Suprapubic skin (tissue), 4 donors: ENCODE data around the gene CEP41. TPM values are rescaled to one million over a fixed set of nuclear protein-coding genes. Genes with fewer than 3 reads are reported as not detected.

Experiments
- DNase-seq, 2 donors: peaks; one replicate each; pipeline ENCODE4 v3.0.0-alpha.2; 2019; ENCODE audit warnings: low spot score in 2 of 2
- H3K27ac ChIP-seq: fragments of 200-600 bp; sonication (generic); one replicate; pipeline ENCODE4 v1.5.1; 2019
- H3K27me3 ChIP-seq: fragments of 200-600 bp; sonication (generic); one replicate; pipeline ENCODE4 v1.5.1; 2019
- H3K36me3 ChIP-seq: fragments of 200-600 bp; sonication (generic); one replicate; pipeline ENCODE4 v1.5.1; 2019
- H3K4me1 ChIP-seq: fragments of 200-600 bp; sonication (generic); one replicate; pipeline ENCODE4 v1.5.1; 2019
- H3K4me3 ChIP-seq: fragments of 200-600 bp; sonication (generic); one replicate; pipeline ENCODE4 v1.5.1; 2019; ENCODE audit warnings: mild to moderate bottlenecking
- H3K9me3 ChIP-seq: fragments of 200-600 bp; sonication (generic); one replicate; pipeline ENCODE4 v1.5.1; 2019
- EP300 ChIP-seq: sonication (generic); formaldehyde crosslinking; IDR thresholded peaks from one replicate; pipeline ENCODE4 v1.6.1; 2017; ENCODE audit warnings: antibody characterized with exemption
- POLR2A ChIP-seq, 2 donors: fragments of 450-650 bp; IDR thresholded peaks; one replicate each; pipeline ENCODE4 v1.6.1; 2017; ENCODE audit warnings: antibody characterized with exemption in 2 of 2, mild to moderate bottlenecking in 2 of 2, moderate library complexity in 2 of 2
- POLR2AphosphoS5 ChIP-seq, 3 donors: sonication (generic); formaldehyde crosslinking; IDR thresholded peaks; one replicate each; pipeline ENCODE4 v1.6.1; 2017; ENCODE audit warnings: antibody characterized with exemption in 3 of 3
- WGBS: methylation state at CpG from one replicate; pipeline ENCODE4 v1.1.5; 2018; 5-methylcytosine and 5-hydroxymethylcytosine counted together
- total RNA-seq, 4 donors: library from RNA; depleted of rRNA; stranded (reverse); fragments of >200 nt; gene quantifications; one replicate each; pipeline ENCODE4 v1.1.0, GENCODE V29; 2016
- TF ChIP-seq, protein P1 (sequence below), 2 donors: fragments of 200-600 bp in 1 of 2; fragments of 450-650 bp in 1 of 2; sonication (generic) in 1 of 2; IDR thresholded peaks; one replicate each; pipeline ENCODE4 v1.5.1; 2016 to 2019; ENCODE audit warnings: antibody characterized with exemption in 2 of 2, mild to moderate bottlenecking in 1 of 2, moderate library complexity in 1 of 2

The CEP41 gene
- total RNA-seq, 4 donors from 2014 or later = 1.1 to 4.6 (median 4.2) TPM

DNA sequence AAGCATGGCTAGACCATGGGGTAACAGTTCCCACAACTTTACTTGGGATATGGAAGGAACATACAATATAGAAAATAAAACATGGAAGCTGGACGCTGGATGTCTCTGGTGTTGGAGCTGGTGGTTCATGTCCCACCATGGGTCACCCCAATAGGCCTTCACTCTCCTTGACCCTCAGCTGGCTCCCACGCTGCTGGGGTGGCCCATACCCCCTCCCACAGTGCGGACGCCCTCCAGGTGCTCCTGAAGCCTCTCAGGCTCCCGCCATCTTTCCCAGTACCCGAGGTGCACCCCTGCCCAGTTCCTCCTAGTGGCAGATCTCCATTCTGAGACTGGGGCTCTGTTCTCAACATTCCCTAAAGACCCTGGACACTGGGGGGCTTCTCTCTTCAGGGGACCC, 66.3 kb downstream of the CEP41 start:
- Histone ChIP-seq H3K4me1 (peaks cover 48% of the 10 kb centered on the region), H3K36me3 (no peaks in the 10 kb centered on the region), H3K27ac (peak overlapping the region; percentile 92), H3K9me3 (no peaks in the 10 kb centered on the region), H3K27me3 (no peaks in the 10 kb centered on the region), H3K4me3 (no peak overlapping the region)
- TF ChIP-seq EP300 = no peak
- no peak for TF ChIP-seq POLR2A (IDR thresholded peaks at IDR 0.05)
- TF ChIP-seq, protein P1, sequence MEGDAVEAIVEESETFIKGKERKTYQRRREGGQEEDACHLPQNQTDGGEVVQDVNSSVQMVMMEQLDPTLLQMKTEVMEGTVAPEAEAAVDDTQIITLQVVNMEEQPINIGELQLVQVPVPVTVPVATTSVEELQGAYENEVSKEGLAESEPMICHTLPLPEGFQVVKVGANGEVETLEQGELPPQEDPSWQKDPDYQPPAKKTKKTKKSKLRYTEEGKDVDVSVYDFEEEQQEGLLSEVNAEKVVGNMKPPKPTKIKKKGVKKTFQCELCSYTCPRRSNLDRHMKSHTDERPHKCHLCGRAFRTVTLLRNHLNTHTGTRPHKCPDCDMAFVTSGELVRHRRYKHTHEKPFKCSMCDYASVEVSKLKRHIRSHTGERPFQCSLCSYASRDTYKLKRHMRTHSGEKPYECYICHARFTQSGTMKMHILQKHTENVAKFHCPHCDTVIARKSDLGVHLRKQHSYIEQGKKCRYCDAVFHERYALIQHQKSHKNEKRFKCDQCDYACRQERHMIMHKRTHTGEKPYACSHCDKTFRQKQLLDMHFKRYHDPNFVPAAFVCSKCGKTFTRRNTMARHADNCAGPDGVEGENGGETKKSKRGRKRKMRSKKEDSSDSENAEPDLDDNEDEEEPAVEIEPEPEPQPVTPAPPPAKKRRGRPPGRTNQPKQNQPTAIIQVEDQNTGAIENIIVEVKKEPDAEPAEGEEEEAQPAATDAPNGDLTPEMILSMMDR (IDR thresholded peaks at IDR 0.05) = no peak
- TF ChIP-seq POLR2AphosphoS5 (IDR thresholded peaks at IDR 0.05) = no peak
- WGBS = 94% methylated on average over 6 of the region's 6 CpGs
- no peak for DNase-seq

DNA sequence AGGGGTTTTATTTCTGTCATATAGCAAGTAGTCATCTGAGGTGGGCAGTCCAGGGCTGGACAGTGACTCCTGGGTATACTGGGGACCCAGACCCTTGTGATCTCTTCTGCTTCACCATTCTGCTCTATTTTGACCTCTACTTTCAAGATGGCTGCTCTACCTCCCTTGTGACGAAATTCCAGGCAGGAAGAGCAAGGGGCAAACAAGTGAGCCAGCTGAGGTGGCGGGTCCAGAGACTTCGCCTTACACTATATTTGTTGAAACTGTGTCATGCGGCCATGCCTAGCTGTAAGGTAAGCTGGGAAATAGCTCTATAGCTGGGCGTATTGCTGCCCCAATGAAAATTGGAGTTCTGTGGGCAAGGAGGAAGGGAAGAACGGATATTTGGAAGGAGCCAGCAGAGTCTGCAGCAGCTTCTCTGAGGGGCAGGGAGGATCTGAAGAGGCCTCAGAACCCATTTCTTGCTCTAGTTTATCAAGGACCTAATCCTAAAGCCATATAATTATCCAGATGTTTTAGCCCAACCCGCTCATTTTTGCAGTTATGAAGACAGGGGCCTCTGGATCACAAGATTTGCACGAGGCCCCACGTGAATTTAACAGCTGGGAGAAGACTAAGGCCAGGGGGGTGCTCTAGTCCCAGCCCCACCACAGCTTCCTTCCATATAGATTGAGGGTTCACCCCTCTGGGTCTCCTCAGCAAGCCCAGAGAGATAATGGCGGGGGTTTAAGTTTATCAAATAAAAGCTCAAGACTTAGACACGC, 68.2 kb downstream of the CEP41 start:
- no peak for DNase-seq
- Histone ChIP-seq H3K9me3 (no peaks in the 10 kb centered on the region), H3K4me3 (no peak overlapping the region), H3K36me3 (no peaks in the 10 kb centered on the region), H3K27me3 (no peaks in the 10 kb centered on the region), H3K4me1 (peaks cover 58% of the 10 kb centered on the region), H3K27ac (peak overlapping the region; percentile 92)
- WGBS = 86% methylated on average over 11 of the region's 11 CpGs
- TF ChIP-seq POLR2A (IDR thresholded peaks at IDR 0.05) = no peak
- TF ChIP-seq, protein P1 (IDR thresholded peaks at IDR 0.05) = no peak
- TF ChIP-seq POLR2AphosphoS5 (IDR thresholded peaks at IDR 0.05) = no peak
- no peak for TF ChIP-seq EP300

DNA sequence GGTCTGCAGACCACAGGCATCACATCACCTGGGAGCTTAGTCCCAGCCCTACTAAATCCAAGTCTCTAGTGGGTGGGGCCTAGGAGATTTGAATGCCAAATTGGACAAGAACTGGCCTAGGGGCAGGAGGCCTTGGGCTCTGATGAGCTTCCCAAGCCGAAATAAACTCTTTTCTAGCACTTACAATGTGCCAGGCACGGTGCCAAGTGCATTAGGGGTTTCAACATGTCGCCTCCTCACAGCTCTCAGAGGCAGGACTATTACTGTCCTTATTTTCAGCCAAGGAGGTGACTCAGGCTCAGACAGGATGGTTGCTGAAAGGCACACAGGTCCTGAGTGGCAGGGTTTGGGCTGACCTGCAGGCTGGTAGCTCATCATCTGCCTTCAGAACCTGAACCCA, 69.8 kb downstream of the CEP41 start:
- Histone ChIP-seq H3K9me3 (no peaks in the 10 kb centered on the region), H3K4me1 (peaks cover 58% of the 10 kb centered on the region), H3K27ac (no peak overlapping the region), H3K27me3 (no peaks in the 10 kb centered on the region), H3K4me3 (no peak overlapping the region), H3K36me3 (no peaks in the 10 kb centered on the region)
- TF ChIP-seq POLR2A (IDR thresholded peaks at IDR 0.05) = no peak
- TF ChIP-seq EP300 = no peak
- no peak for TF ChIP-seq POLR2AphosphoS5 (IDR thresholded peaks at IDR 0.05)
- TF ChIP-seq, protein P1 (IDR thresholded peaks at IDR 0.05) = no peak
- WGBS = 49% methylated on average over 3 of the region's 3 CpGs
- DNase-seq = no peak

DNA sequence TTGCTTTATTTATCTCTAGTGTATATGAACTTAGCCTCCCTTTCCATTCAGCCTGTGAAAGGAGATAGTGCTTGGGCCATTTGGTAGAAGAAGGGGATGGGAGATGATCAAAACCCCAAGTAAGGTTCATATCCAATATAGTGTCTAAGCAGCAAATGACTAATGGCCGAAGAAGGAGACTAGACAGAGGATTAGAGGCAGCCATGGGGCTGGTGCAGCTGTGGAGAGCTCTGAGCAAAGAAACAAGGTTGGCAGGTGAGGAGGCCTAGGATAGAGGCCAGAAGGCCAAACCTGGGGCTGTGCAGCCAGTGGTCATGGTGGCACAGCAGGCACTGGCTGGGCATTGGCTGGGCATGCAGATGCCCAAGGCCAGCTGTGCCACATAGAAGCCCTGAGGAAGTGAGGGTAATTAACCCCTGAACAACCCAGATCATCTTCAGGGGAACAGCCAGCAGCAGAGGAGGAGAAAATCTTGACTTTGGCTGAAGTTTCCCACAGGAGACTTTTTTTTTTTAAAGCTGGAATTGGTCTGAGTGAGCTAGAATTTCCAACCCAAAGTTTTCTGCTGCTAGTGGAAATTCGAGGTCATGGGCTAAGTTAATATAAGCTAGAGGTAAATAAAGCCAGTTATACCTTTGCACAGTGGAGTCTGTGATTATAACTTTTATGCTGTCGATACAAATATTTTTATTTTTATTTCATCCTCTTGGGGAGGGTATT, 70.8 kb downstream of the CEP41 start:
- Histone ChIP-seq H3K4me1 (peaks cover 58% of the 10 kb centered on the region), H3K36me3 (no peaks in the 10 kb centered on the region), H3K27ac (no peak overlapping the region), H3K9me3 (no peaks in the 10 kb centered on the region), H3K4me3 (no peak overlapping the region), H3K27me3 (no peaks in the 10 kb centered on the region)
- TF ChIP-seq, protein P1 (IDR thresholded peaks at IDR 0.05) = no peak
- TF ChIP-seq EP300 (no peak), POLR2A (IDR thresholded peaks at IDR 0.05) (no peak), POLR2AphosphoS5 (IDR thresholded peaks at IDR 0.05) (no peak)
- DNase-seq = no peak
- WGBS = 74% methylated on average over 3 of the region's 3 CpGs

DNA sequence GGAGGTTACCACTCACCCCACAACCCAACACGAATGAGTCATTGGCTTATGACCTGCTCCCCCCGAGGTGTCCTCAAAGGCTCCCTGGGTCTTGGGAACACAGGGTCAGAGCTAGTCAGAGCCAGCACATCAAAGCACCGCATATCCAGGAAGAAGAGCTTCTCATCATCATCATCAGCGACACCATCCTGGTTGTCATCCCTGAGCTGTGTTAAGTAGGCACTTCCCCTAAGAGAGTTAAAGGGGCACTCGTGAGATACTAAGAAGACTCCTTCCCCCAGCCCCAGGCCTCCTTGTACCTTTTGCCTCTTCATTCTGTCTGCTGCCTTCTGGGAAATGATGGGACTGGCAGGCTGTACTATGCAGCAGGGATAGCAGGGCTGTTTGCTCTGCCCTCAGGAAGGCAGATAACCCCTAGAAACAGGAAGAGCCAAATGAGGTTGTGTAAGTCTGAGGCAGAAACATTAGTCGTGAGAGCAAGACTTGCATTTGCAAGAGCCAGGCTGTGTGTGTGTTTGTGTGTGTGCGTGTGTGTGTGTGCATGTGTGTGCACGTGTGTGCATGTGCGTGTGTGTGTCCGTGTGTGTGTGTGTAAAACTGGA, 71.6 kb downstream of the CEP41 start:
- Histone ChIP-seq H3K36me3 (no peaks in the 10 kb centered on the region), H3K27me3 (no peaks in the 10 kb centered on the region), H3K9me3 (no peaks in the 10 kb centered on the region), H3K4me1 (peaks cover 51% of the 10 kb centered on the region), H3K27ac (no peak overlapping the region), H3K4me3 (no peak overlapping the region)
- TF ChIP-seq EP300 = no peak
- TF ChIP-seq, protein P1 (IDR thresholded peaks at IDR 0.05) = no peak
- no peak for TF ChIP-seq POLR2A (IDR thresholded peaks at IDR 0.05)
- no peak for TF ChIP-seq POLR2AphosphoS5 (IDR thresholded peaks at IDR 0.05)
- 35% methylated on average over 9 of the region's 10 CpGs for WGBS
- DNase-seq = no peak
